ENCODE results near the gene SRCIN1. TPM values are rescaled to one million over a fixed set of nuclear protein-coding genes. Genes with fewer than 3 reads are reported as not detected.
"Not testable (repeated sequence)": the region's sequence is repeated elsewhere in the genome, so short reads cannot be mapped to it uniquely, and the experiment has no call there.

The SRCIN1 gene
- total RNA-seq, 1 donor from 2014 or later, result 2.0 TPM

DNA sequence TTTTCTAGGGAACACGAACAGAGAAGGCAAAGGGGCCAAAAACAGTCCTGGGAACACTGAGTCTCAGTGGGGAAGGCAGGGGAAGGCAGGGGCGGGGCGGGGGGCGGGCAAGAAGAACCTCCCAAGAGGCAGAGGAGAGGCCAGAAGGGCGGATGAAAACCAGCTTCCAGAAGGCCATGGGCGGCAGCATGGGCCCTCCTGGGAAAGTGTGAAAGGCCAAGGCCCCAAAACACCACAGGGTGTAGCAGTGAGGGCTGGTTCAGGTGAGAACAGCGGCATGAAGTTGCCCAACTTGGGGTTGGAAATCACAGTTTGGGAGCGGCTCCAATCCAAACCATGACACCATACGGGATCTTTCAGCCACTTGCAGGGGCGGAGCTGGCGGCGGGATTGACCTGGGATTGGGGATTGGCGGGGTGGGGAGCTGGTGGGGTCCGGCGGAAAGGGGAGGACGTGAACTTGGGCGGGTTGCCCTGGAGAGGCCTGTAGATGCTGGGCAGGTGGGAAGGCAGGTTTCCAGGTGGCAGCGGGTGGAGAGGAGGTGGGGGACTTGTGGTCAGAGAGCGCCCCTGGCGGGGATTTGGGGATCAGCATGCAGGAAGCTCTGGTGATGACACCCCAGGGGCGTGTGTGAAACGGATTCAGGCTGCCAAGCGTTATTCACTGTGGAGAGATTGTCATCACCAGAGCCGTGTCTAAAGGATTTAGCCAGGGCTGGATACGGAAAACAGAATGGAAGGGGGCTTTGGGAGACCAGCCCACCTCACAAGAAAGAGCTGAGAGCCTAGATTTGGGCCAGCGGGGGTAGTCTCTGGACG, 96.6 kb downstream of the SRCIN1 start:
- H3K27me3 ChIP-seq (ENCODE audit: low read depth), result no peaks in the 10 kb centered on the region
- intact Hi-C loops (cut with micrococcal nuclease), result no loop called here
- TF ChIP-seq, protein P1, sequence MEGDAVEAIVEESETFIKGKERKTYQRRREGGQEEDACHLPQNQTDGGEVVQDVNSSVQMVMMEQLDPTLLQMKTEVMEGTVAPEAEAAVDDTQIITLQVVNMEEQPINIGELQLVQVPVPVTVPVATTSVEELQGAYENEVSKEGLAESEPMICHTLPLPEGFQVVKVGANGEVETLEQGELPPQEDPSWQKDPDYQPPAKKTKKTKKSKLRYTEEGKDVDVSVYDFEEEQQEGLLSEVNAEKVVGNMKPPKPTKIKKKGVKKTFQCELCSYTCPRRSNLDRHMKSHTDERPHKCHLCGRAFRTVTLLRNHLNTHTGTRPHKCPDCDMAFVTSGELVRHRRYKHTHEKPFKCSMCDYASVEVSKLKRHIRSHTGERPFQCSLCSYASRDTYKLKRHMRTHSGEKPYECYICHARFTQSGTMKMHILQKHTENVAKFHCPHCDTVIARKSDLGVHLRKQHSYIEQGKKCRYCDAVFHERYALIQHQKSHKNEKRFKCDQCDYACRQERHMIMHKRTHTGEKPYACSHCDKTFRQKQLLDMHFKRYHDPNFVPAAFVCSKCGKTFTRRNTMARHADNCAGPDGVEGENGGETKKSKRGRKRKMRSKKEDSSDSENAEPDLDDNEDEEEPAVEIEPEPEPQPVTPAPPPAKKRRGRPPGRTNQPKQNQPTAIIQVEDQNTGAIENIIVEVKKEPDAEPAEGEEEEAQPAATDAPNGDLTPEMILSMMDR (IDR thresholded peaks at IDR 0.05; ENCODE audit: borderline replicate concordance), result peak; percentile 73
- H3K27ac ChIP-seq (replicated peaks), result peak overlapping the region; percentile 44
- no peaks in the 10 kb centered on the region for H3K9me3 ChIP-seq (replicated peaks)
- peaks cover 31% of the 10 kb centered on the region for H3K4me1 ChIP-seq
- H3K4me3 ChIP-seq, result peak overlapping the region; percentile 52
- H3K36me3 ChIP-seq, result peaks cover 28% of the 10 kb centered on the region
- peak; percentile 72 for DNase-seq

DNA sequence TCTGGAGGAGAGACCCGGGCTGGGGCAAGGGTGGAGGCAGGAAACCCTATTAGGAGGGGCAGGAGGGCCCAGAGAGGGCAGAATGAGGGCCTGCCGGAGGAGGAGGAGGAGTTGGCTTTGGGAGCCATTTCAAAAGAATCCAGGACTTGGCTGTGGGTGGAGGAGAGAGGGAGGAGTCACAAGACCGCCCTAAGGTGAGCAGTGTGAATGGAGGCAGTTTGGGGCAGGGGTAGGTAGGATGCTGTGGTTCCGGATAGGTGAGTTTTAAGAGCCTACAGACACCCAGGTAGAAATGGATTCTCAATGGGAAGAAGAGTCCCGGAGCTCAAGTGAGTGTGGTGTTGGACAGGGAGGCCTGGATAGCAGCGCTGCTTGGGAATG, 97.2 kb downstream of the SRCIN1 start:
- no peak for DNase-seq
- intact Hi-C loops (cut with micrococcal nuclease), result no loop called here
- H3K4me3 ChIP-seq, result no peak overlapping the region
- no peak overlapping the region for H3K27ac ChIP-seq (replicated peaks)
- peaks cover 32% of the 10 kb centered on the region for H3K36me3 ChIP-seq
- TF ChIP-seq, protein P1 (IDR thresholded peaks at IDR 0.05; ENCODE audit: borderline replicate concordance), result no peak
- no peaks in the 10 kb centered on the region for H3K27me3 ChIP-seq (ENCODE audit: low read depth)
- no peaks in the 10 kb centered on the region for H3K9me3 ChIP-seq (replicated peaks)
- H3K4me1 ChIP-seq, result peaks cover 31% of the 10 kb centered on the region

DNA sequence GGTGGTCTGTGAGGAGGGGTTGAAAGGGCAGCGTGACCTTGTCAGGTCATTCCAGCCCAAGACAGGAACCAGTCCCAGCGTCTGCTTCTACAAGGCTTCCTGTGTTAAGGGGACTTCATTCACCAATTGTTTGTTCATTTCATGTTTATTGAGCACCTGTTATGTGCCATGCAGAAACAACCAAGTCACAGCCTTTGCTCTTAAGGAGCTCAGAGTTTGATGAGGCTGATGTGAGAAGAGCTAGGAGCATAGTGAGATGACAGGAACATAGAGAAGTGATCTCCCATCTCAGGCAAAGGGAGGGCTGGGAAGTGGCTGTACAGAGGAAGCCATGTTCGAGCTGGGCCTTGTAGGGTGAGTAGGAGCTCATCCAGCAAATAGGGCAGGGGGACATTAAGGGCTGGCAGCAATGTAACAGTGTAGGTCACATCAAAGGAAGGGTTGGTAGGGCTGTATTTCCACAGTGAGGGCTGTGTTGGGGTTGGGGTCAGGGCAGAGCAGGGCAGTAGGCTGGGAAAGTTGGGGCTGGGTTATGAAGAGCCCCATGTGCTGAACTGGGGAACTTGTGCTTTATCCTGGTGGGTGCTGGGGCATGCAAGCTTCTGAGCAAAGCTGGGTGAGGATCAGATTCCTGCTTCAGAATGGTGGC, 97.7 kb downstream of the SRCIN1 start:
- H3K9me3 ChIP-seq (replicated peaks), result no peaks in the 10 kb centered on the region
- no peak for DNase-seq
- no peaks in the 10 kb centered on the region for H3K27me3 ChIP-seq (ENCODE audit: low read depth)
- H3K4me3 ChIP-seq, result no peak overlapping the region
- peaks cover 37% of the 10 kb centered on the region for H3K36me3 ChIP-seq
- no peak overlapping the region for H3K27ac ChIP-seq (replicated peaks)
- intact Hi-C loops (cut with micrococcal nuclease), result no loop called here
- TF ChIP-seq, protein P1 (IDR thresholded peaks at IDR 0.05; ENCODE audit: borderline replicate concordance), result no peak
- H3K4me1 ChIP-seq, result peaks cover 31% of the 10 kb centered on the region

DNA sequence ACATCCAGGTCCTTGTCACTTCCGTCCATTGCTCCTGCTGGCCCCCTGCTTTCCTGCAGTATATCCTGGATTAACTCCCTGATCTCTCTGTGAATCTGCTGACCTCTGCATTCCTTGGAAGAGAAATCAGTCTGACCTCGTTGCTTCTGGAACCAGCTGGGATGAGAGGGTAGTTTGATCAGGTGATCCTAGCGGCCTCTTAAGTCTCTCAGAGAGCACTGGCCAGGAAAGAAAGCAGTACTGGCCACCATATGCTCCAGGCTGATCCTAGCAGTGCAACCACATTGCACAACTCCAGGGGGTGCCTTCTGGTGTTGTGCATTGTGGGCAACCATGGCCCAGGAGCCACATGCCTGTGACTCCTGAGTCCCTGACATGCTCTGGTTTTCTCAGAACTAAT, 98.3 kb downstream of the SRCIN1 start:
- H3K27me3 ChIP-seq (ENCODE audit: low read depth), result no peaks in the 10 kb centered on the region
- no peak overlapping the region for H3K27ac ChIP-seq (replicated peaks)
- intact Hi-C loops (cut with micrococcal nuclease), result no loop called here
- H3K36me3 ChIP-seq, result peaks cover 43% of the 10 kb centered on the region
- H3K9me3 ChIP-seq (replicated peaks), result no peaks in the 10 kb centered on the region
- H3K4me3 ChIP-seq, result no peak overlapping the region
- TF ChIP-seq, protein P1 (IDR thresholded peaks at IDR 0.05; ENCODE audit: borderline replicate concordance), result no peak
- no peak for DNase-seq
- peaks cover 31% of the 10 kb centered on the region for H3K4me1 ChIP-seq

DNA sequence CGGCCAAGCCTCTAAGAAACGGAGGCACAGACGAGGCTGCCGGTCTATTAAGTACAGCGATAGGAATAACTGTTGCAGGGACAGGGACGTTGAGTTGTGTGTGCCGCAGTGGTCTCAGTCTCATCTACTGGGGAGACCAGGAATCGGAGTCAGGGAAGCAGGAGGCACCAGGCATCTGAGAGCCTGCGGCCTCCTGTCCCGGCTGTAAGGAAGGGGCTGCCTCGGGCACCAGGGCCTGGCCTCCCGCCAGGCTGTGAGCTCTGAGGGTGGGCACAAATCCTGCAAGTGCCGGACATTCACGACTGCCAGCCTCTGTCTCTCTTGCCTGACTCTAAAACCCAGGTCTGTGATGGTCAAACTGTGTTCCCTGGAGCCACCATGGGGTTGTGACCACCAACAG, 101.5 kb downstream of the SRCIN1 start:
- peaks cover 72% of the 10 kb centered on the region for H3K36me3 ChIP-seq
- H3K27ac ChIP-seq (replicated peaks), result no peak overlapping the region
- H3K9me3 ChIP-seq (replicated peaks), result no peaks in the 10 kb centered on the region
- peaks cover 7% of the 10 kb centered on the region for H3K4me1 ChIP-seq
- TF ChIP-seq, protein P1 (IDR thresholded peaks at IDR 0.05; ENCODE audit: borderline replicate concordance), result no peak
- H3K4me3 ChIP-seq, result no peak overlapping the region
- intact Hi-C loops (cut with micrococcal nuclease), result no loop called here
- DNase-seq, result no peak
- H3K27me3 ChIP-seq (ENCODE audit: low read depth), result no peaks in the 10 kb centered on the region

DNA sequence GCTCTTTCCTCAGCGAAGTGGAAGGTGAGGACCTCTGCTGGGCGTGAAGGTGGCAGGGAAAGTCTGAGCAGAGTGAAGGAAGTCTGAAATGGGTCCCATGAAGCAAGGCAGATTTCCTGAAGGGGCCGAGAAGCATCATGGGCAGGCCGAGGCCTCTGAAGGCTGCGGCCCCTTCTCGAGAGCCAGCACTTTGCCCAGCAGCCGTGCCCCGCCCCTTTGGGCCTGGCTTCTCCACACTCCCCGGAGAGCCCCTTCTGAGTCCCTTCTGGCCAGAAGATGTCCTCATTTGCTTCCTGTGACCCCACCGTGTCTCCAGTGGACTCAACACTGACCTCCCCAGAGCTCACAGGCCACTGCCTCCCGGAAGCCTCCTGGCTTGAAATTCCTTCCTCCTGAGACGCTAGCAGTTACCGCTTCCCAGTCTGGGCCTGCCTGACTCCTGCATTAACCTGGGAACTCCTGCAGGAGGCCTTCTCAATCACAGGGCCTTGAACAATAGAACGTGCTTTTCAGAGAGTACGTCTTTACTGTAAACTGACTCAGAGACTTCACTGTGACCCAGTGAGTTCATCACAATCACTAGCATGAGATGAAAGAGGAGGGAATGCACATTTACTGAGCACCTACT, 102.4 kb downstream of the SRCIN1 start:
- H3K4me3 ChIP-seq; H3K27me3 ChIP-seq (ENCODE audit: low read depth); intact Hi-C loops (cut with micrococcal nuclease); DNase-seq; H3K9me3 ChIP-seq (replicated peaks); H3K4me1 ChIP-seq; H3K27ac ChIP-seq (replicated peaks): not testable (repeated sequence)
- peaks cover 80% of the 10 kb centered on the region for H3K36me3 ChIP-seq

DNA sequence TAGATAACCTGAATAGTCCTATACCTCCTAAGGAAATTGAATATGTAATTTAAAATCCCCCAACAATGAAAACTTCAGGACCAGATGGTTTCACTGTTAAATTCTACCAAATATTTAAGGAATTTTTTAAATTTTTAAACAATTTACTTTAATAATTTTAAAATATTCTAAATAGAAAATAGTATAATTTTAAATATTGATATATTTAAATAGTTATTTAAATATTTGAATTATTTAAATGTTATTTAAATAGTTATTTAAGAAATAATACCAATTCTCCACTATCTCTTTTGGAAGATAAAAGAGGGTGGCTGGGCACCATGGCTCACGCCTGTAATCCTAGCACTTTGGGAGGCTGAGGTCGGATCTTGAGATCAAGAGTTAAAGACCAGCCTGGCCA, 104.0 kb downstream of the SRCIN1 start:
- H3K36me3 ChIP-seq, result peaks cover 88% of the 10 kb centered on the region
- DNase-seq; H3K27ac ChIP-seq (replicated peaks); H3K4me3 ChIP-seq; H3K9me3 ChIP-seq (replicated peaks); H3K4me1 ChIP-seq; H3K27me3 ChIP-seq (ENCODE audit: low read depth); intact Hi-C loops (cut with micrococcal nuclease): not testable (repeated sequence)

DNA sequence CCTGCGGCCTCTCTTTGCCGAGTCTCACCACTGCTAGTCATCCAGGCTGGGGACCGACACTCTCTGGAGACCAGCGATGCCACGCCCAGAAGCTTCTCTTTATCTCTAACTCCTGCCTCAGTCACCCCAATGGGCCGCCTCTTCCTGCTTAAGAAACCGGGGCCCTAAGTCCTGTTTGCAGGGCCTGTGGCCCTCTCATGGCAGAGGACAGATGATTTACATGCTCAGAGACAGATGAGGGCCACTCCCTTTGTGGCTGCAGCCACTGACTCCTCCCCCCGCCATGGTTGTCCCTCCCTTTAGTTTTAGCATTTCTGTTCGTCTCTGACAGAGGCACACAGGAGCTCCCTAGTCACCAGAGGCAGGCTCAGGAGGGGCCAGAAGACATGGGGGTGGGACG, 106.5 kb downstream of the SRCIN1 start:
- H3K9me3 ChIP-seq (replicated peaks); H3K4me3 ChIP-seq; DNase-seq; H3K27me3 ChIP-seq (ENCODE audit: low read depth); H3K27ac ChIP-seq (replicated peaks); intact Hi-C loops (cut with micrococcal nuclease); H3K4me1 ChIP-seq: not testable (repeated sequence)
- peaks cover 94% of the 10 kb centered on the region for H3K36me3 ChIP-seq

Measured in left ventricle myocardium inferior (tissue), 1 donor.